GM19463 (cell line): ENCODE results near the gene NMT1.

Experiments
- ATAC-seq: cut with Tn5 transposase; IDR thresholded peaks from one replicate; pipeline ENCODE4 v1.9.1; 2021; ENCODE audit warnings: mild to moderate bottlenecking, moderate library complexity; ENCODE audit not compliant: unreplicated experiment

The NMT1 gene

GRCh38 chr17:45073414-45074070, 12.4 kb downstream of the NMT1 start:
- ATAC-seq, result no peak

GRCh38 chr17:45077643-45078042, 16.5 kb downstream of the NMT1 start:
- ATAC-seq, result no peak

- ATAC-seq, result no peak
Measured at GRCh38 chr17:45081047-45081703, 20.1 kb downstream of the NMT1 start.

GRCh38 chr17:45086391-45086790, 25.3 kb downstream of the NMT1 start:
- ATAC-seq, result no peak

- ATAC-seq, result no peak
Measured at GRCh38 chr17:45086865-45087503, 25.9 kb downstream of the NMT1 start.

GRCh38 chr17:45087504-45087975, 26.4 kb downstream of the NMT1 start:
- ATAC-seq, result no peak

- no peak for ATAC-seq
Measured at GRCh38 chr17:45087978-45088377, 26.9 kb downstream of the NMT1 start.

GRCh38 chr17:45088741-45089140, 27.6 kb downstream of the NMT1 start:
- ATAC-seq, result no peak

GRCh38 chr17:45090711-45091110, 29.6 kb downstream of the NMT1 start:
- ATAC-seq, result no peak

- no peak for ATAC-seq
Measured at GRCh38 chr17:45091778-45092425, 30.8 kb downstream of the NMT1 start.

GRCh38 chr17:45092911-45093430, 31.9 kb downstream of the NMT1 start:
- no peak for ATAC-seq

- no peak for ATAC-seq
Measured at GRCh38 chr17:45093444-45094110, 32.5 kb downstream of the NMT1 start.

- ATAC-seq, result no peak
Measured at GRCh38 chr17:45096141-45096540, 35.0 kb downstream of the NMT1 start.

GRCh38 chr17:45096926-45097325, 35.8 kb downstream of the NMT1 start:
- ATAC-seq, result no peak

GRCh38 chr17:45098081-45098868, 37.2 kb downstream of the NMT1 start:
- no peak for ATAC-seq

- no peak for ATAC-seq
Measured at GRCh38 chr17:45098869-45099616, 37.9 kb downstream of the NMT1 start.

GRCh38 chr17:45101546-45101882, 40.4 kb downstream of the NMT1 start:
- no peak for ATAC-seq

- ATAC-seq, result no peak
Measured at GRCh38 chr17:45101883-45102811, 41.0 kb downstream of the NMT1 start.
